ENCODE results near the gene PAEP. TPM values are rescaled to one million over a fixed set of nuclear protein-coding genes. Genes with fewer than 3 reads are reported as not detected.

PAEP gene
- total RNA-seq, 1 donor = not detected

DNA sequence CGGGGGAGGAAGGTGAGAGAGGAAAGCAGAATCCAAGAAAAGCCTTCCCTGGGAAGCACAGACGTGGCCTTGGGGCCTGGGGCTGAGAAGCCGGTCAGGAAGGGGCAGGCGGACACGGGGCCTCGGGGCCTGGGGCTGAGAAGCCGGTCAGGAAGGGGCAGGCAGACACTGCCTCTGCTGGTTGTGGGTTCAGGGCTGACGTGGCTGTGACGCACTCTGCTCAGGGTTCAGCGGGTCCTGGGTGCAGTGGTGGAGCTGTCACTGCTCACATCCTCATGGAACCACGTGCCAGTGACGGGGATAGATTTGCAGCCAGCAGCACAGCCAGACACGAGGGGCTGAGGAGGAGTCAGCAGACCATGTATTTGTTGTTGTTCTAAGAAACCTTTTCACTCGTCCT, 12.8 kb downstream of the PAEP start:
- DNase-seq (ENCODE audit: low read depth in 2 of 3, low spot score in 2 of 3) = no peak

GRCh38 chr9:135574943-135575342, 13.4 kb downstream of the PAEP start:
- DNase-seq (ENCODE audit: low read depth in 2 of 3, low spot score in 2 of 3) = no peak

DNA sequence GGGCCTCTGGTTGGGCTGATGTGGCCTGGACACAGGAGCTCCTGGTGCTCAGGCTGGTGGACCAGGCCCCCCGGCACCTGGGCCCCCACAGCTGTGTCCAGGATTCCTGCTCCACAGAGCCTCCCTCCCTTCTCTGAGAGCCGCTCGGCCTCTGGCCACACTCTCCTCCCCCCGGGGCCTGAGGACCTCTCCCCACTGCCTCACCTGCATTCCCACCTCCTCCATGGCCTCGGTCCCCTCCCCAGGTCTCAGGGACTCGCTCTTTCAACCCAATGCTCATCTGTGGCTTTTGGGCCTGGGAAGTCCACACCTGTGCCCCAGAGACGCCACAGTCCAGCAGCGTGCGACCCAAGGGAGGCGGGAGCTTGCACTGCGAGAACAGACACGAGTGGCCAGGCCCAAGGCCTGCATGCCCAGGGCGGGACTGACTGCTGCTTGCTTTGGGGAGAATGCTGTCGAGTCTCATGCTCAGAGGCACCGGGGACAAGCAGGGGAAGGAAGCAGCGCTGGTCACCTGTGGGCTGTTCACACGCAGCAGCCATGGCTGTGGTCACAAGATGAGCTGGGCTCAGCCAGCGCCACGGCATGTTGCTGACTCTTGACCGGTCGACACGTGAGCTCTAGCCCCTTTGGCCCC, 14.6 kb downstream of the PAEP start:
- no peak for DNase-seq (ENCODE audit: low read depth in 2 of 3, low spot score in 2 of 3)

DNA sequence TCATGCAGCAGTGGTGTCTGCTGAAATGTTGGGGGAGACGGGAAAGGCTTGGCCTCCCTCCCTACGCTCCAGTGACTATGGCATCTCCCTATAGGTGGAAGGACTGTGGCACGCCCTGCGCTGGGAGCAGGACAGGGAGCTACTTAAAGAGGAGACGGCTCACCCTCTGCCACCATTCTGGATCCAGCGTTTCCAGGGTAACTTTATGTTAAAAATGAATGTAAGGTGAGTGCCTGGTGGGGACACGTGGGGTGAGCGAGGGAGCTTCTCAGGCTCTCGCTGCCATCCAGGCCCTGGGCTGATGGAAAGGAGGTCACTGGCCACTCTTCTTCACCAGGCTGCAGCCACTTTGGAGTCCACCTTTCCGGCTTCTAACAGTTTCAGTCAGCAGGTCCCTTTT, 15.7 kb downstream of the PAEP start:
- DNase-seq (ENCODE audit: low read depth in 2 of 3, low spot score in 2 of 3) = no peak

DNA sequence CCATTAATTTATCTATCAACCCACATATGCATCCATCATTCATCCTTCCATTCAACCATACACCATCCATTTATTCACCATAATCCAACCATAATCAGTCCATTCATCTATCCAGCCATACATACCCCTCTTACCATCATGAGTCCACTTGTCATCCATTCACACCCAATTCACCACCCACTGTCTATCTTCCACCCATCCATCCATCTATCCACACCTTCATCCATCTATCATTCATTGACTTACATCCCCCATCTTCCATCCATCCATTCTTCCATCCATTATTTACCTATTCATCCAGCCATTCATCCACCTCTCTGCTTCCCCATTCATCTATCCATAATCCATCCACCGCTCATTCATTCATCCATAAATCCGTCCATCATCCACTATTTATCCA, 17.8 kb downstream of the PAEP start:
- DNase-seq (ENCODE audit: low read depth in 2 of 3, low spot score in 2 of 3) = no peak

GRCh38 chr9:135579889-135580660, 18.5 kb downstream of the PAEP start:
- DNase-seq (ENCODE audit: low read depth in 2 of 3, low spot score in 2 of 3) = no peak

DNA sequence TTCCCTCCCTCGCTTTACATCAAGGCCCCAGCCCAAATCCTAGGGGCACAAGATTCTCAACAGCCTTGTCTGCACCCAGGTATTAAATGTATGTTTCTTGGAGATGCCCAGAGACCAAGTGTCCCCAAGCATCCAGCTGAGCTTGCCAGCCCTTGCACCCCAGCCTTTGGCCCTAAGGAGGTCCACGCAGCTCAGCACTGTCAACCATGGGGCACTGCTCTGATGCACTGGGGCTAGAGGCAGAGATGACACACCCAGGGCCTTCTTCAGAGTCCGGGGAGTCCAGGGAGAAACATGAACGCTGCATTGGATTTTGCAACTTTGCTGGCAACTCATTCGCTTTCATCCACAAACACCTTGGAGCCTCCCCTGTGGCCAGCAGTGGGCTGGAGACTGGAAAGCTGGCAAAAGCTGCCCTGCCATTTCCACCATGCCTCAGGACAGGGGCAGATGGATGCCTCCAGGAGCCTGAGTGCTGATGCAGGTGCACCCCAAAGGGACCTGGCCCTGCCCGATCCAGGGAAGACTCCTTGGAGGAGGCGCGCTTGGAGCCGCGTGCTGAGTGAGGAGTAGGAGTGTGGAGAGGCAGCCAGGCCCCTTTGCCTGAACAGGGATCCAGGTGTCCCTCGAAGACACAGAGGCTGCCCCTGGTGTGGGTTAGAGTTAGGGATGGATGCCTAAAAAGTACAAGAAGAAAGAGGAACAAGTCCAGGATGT, 19.3 kb downstream of the PAEP start:
- no peak for DNase-seq (ENCODE audit: low read depth in 2 of 3, low spot score in 2 of 3)

- DNase-seq (ENCODE audit: low read depth in 2 of 3, low spot score in 2 of 3) = no peak
Measured at GRCh38 chr9:135581636-135582426, 20.3 kb downstream of the PAEP start.

DNA sequence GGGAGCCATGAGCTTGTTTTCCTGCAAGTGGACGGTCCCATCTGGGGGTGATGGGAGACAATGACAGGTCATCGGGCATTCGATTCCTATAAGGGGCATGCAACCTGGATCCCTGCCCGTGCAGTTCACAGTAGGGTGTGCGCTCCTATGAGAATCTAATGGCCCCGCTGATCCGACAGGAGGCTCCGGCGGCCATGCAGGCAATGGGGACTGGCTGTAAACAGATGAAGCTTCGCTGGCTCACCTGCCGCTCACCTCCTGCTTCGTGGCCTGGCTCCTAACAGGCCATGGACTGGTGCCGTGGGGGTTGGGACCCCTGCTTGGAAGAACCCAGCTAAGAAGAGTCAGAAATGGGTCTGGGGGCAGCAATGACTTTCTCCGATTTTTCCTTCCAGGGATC, 21.0 kb downstream of the PAEP start:
- no peak for DNase-seq (ENCODE audit: low read depth in 2 of 3, low spot score in 2 of 3)

GRCh38 chr9:135582966-135583687, 21.6 kb downstream of the PAEP start:
- DNase-seq (ENCODE audit: low read depth in 2 of 3, low spot score in 2 of 3) = no peak

DNA sequence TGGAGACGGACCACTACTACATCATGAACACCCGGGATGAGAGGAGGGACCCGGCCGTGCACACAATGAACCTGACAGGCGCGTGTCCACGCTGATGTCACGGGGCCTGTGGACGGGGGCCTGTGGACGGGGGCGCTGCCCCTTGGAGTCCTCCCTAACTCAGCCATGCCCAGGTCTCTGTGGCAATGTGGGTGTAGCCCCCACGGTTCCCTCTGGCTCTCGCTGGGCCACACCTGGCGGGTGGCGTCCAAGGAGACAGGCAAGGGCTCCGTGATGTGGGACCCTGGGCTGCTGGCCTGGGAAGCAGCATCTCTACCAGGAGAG, 22.1 kb downstream of the PAEP start:
- no peak for DNase-seq (ENCODE audit: low read depth in 2 of 3, low spot score in 2 of 3)

- no peak for DNase-seq (ENCODE audit: low read depth in 2 of 3, low spot score in 2 of 3)
Measured at GRCh38 chr9:135584371-135584770, 22.8 kb downstream of the PAEP start.

GRCh38 chr9:135584934-135585333, 23.4 kb downstream of the PAEP start:
- no peak for DNase-seq (ENCODE audit: low read depth in 2 of 3, low spot score in 2 of 3)

DNA sequence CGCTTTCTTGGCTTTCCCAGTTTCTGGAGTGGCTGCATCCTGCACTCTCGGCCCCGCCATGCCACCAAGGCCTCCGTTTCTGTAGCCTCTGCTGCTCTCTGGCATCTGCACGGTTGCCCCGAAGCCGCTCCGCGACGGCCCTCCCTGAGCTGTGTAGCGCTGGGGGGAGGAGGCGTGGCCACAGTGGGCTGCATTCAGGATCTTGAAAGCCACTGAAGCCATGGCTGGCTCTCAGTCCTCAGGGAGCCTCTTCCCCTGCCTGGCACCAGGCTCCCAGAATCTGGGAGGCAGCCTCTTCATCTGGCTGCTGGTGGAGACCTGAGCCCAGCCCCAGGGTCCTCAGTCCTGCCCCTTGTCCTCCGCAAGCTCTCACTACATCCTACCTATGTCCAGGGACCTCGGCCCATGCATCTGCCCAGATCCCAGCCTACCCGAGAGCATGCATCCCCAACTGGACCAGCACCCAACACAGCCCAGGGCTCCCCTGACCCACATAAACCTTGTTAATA, 25.1 kb downstream of the PAEP start:
- no peak for DNase-seq (ENCODE audit: low read depth in 2 of 3, low spot score in 2 of 3)

GRCh38 chr9:135587658-135588057, 26.1 kb downstream of the PAEP start:
- DNase-seq (ENCODE audit: low read depth in 2 of 3, low spot score in 2 of 3) = no peak

DNA sequence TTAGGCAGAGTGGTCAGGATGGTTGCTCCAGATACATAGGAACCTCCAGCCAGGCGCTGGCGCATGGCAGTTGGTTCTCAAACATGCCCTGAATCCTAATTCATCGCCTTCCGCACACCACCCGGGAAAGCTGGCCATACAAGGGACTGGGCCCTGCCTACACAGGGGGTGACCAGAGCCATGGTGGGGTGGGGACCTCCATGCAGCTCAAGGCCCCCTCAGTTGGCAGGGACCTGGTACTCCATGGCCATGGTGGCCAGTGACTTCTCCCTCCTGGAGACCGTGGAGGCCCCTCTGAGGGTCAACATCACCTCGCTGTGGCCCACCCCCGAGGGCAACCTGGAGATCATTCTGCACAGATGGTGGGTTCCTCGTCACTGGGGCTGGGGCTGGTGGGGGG, 26.8 kb downstream of the PAEP start:
- no peak for DNase-seq (ENCODE audit: low read depth in 2 of 3, low spot score in 2 of 3)

DNA sequence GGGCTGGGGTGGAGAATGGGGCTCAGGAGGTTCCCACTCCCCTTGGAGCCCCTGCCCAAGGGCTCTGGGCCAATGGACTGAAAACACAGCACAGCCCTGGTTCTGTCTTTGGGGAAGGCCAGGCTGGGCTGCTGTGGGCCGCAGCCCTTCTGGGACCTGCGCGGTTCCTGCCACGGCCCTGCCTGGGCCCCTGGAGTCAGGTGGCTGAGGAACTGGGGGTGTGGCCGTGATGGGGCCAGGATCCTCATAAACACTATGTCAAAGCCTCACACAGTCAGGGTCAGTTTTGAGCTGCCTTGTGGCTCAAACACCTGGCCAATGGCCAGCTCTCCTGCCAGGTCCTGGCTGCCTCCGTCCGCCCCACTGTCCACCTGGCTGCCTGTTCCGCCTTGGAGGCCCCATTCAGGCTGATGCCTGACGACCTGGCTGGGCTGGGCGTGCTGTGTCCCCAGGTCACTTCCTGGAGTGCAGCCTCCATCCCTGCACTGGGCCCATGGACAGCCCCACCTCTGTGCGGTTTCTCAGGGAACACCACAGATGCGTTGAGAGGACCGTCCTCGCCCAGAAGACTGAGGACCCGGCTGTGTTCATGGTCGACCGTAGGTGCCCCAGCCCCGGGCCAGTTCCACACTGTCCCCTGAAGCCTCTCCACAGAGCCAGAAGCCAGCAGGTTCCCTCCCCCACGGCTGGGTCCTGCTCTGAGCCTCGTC, 27.5 kb downstream of the PAEP start:
- DNase-seq (ENCODE audit: low read depth in 2 of 3, low spot score in 2 of 3) = no peak

- no peak for DNase-seq (ENCODE audit: low read depth in 2 of 3, low spot score in 2 of 3)
Measured at GRCh38 chr9:135589596-135590485, 28.3 kb downstream of the PAEP start.

Measured in hematopoietic multipotent progenitor cell (in vitro differentiated cells).